ENCODE measurements around the gene IRF4. TPM values are rescaled to one million over a fixed set of nuclear protein-coding genes. Genes with fewer than 3 reads are reported as not detected.

Gene IRF4
- total RNA-seq, 4 donors from 2014 or later = 4.5 to 17.0 (median 10.1) TPM

DNA sequence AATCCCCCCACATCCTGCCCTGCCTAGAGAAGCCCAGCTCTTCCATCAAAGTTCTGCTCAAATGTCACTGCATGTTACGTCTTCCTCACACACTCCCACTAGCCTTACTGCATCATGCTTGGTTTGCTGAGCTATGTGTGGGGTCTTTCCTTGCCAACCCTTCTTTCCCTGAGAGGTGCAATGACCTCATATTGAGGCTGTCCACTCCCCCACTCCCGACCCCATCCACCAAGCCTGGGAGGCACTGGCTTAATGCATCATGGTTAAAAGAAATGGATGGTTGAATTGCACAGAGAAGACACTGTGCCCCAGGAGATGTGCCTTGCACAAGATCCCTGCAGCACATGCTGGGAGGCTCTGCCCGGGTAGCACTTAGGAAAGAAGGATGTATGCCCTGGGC lies 7.7 kb upstream of the IRF4 start:
- TF ChIP-seq, protein P1, sequence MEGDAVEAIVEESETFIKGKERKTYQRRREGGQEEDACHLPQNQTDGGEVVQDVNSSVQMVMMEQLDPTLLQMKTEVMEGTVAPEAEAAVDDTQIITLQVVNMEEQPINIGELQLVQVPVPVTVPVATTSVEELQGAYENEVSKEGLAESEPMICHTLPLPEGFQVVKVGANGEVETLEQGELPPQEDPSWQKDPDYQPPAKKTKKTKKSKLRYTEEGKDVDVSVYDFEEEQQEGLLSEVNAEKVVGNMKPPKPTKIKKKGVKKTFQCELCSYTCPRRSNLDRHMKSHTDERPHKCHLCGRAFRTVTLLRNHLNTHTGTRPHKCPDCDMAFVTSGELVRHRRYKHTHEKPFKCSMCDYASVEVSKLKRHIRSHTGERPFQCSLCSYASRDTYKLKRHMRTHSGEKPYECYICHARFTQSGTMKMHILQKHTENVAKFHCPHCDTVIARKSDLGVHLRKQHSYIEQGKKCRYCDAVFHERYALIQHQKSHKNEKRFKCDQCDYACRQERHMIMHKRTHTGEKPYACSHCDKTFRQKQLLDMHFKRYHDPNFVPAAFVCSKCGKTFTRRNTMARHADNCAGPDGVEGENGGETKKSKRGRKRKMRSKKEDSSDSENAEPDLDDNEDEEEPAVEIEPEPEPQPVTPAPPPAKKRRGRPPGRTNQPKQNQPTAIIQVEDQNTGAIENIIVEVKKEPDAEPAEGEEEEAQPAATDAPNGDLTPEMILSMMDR (IDR thresholded peaks at IDR 0.05; ENCODE audit: low read depth) = no peak

DNA sequence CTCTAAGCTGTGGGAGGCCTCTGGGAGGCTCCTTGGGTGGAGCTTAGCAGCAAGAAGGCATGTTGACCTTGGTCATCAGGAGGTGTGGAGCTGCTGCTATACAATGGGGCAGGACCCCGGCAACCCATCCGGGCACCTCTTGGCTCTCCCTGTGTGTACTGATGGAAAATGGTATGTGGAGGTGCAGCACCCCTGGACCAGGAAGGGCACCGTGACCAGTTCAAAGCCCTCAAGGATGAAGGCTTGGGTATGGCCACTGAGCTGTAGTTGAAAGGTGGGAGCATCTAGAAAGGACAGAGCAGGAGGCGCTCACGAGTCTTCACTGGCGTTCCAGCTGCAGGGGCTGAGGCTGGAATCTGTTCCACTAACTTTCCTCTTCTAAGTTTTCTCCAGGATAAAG lies 6.7 kb upstream of the IRF4 start:
- TF ChIP-seq, protein P1 (IDR thresholded peaks at IDR 0.05; ENCODE audit: low read depth) = no peak

DNA sequence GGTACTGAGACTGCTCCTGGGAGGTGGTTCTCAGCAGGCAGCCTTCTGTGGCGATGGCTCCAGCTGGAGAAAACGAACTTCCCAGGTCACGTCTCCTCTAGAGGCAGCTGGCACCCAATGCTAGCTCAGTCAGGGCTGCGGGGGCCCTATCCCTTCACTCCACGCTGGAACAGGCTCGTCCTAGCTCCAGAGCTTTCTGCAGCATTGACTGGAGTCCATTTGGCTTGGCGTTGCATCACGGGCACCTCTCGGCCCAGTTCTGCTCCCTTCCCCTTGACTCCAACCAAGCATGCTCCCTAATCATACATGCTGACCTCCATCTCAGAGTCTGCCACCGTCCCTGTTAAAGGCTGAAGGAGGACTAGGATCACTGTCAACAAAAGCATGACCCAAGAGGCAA lies 5.9 kb upstream of the IRF4 start:
- TF ChIP-seq, protein P1 (IDR thresholded peaks at IDR 0.05; ENCODE audit: low read depth) = no peak

DNA sequence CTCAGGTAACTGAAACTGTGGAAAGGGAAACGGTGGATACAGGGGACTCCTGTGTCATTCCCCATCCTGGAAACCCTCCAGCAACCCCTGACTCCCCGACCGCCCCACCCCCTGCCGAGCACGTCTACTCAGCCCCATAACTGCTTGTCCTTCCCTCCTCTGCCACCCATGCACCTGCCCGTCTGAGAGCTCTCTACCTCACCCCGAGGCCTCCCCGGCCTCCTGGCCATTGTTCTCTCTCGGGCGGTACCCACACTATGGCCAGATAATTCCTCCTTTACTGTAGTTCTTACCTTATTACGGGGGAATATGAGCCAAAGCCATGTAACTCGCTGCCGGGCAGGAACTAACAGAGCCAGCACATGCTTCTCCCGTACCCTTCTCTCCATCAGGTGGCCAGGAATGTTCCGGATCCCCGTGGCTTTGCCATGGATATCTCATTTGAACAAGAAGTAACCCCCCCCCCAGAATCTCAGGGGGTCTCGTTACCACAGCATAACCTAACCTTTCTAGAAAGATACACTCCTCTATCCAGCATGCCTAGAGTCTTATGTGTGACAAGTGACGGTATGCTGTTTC lies 4.8 kb upstream of the IRF4 start:
- TF ChIP-seq, protein P1 (IDR thresholded peaks at IDR 0.05; ENCODE audit: low read depth) = no peak

DNA sequence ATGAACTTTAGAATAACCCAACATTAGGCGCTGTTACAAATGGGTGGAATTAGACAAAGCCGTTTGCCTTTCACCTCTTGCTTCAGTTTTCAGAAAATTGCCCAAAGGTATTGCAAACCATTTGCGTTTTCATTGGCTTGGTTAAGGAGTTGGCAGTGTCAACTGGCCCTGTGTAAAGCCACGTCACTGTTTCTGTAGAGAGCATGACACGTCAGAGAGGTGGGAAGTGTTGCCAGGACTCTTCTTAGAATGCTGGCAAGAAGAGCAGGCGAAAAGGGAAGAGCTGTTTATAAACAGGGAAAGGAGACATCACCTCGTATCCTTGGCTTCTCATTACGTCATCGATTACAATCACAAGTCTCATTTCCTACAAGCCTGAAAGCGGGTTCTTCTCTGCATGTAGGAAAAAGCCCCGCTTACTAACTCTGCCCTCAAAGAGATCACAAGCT lies 4.2 kb upstream of the IRF4 start:
- TF ChIP-seq, protein P1 (IDR thresholded peaks at IDR 0.05; ENCODE audit: low read depth) = no peak

DNA sequence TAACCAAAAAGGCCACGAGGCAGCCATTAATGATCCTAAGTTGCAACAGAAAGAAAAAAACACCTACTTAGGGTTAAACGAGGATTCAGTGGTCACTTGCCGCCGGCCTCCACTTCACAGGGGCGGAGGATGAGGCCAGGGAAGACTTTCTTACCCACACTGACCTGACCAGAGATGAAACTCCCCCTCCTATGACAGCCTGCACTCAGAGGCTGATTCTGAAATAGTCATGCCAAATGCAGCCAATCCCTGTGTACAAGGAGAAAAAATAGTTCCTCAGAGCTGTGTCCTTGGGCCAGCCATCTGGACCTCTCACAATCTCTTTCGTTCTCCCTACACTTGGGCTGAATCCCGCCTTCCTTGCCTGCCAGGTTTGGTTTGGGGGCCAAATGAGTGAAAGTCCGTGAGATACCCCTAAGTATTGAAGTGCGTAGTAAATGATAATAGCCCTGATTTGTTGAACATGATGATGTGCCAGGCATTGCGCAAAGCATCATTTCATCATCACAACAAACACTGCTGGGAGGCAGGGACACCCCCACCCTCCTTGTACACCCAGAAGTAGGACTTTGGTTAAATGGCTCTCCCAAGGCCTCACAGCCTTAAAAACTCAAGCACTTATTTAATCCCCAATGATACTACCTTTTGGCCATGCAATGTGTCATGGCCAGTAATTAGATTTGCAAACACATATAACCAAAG lies 3.2 kb upstream of the IRF4 start:
- TF ChIP-seq, protein P1 (IDR thresholded peaks at IDR 0.05; ENCODE audit: low read depth) = no peak

DNA sequence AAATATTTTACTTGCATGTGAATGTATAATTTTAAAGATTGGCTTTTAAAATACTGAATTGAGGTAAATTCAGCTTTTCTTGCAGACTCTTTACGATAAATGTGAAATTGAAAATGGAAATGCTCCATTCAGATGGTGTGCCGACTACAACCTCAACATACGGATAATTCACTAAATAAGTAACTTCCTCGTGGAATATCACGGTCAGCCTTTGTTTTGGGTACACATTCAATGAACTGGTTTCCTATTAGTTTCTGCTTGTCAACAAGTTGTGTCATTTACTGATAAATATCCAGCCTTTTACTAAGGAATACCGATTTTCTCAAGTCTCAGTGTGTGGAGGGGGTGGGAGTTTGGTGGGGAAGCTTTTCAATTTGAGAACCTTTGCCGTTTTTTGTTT lies 2.4 kb upstream of the IRF4 start:
- TF ChIP-seq, protein P1 (IDR thresholded peaks at IDR 0.05; ENCODE audit: low read depth) = no peak

All from subcutaneous adipose tissue (tissue), 4 donors.